Transverse colon (tissue), 4 donors: Measurements from ENCODE around the gene ZDHHC14. TPM values are rescaled to one million over a fixed set of nuclear protein-coding genes. Genes with fewer than 3 reads are reported as not detected.
"Not testable (repeated sequence)": the region's sequence is repeated elsewhere in the genome, so short reads cannot be mapped to it uniquely, and the experiment has no call there.

Experiments
- DNase-seq: peaks from one replicate; pipeline ENCODE4 v3.0.0-alpha.2; 2019
- H3K27ac ChIP-seq, 4 donors: fragments of 200-600 bp; sonication (generic); 2 replicates each; pipeline ENCODE4 v1.5.1; 2016 to 2018; ENCODE audit warnings: inconsistent platforms in 4 of 4
- H3K27me3 ChIP-seq: fragments of 200-600 bp; sonication (generic); 2 replicates; pipeline ENCODE4 v1.5.1; 2017; ENCODE audit warnings: inconsistent platforms
- H3K36me3 ChIP-seq, 4 donors: fragments of 200-600 bp; sonication (generic); 2 replicates each; pipeline ENCODE4 v1.5.1; 2017 to 2019; ENCODE audit warnings: inconsistent platforms in 4 of 4
- H3K4me1 ChIP-seq, 4 donors: fragments of 200-600 bp; sonication (generic); 2 replicates each; pipeline ENCODE4 v1.5.1; 2017 to 2020; ENCODE audit warnings: inconsistent platforms in 4 of 4
- H3K4me3 ChIP-seq, 4 donors: fragments of 200-600 bp; sonication (generic); 1 replicate in 1 of 4; 2 replicates in 3 of 4; pipeline versions ENCODE4 v1.5.1 to v1.6.1; 2017 to 2019; ENCODE audit warnings: inconsistent platforms in 4 of 4
- H3K9me3 ChIP-seq, 2 donors: fragments of 200-600 bp; sonication (generic); 2 replicates each; pipeline ENCODE4 v1.5.1; 2017 to 2019; ENCODE audit warnings: inconsistent platforms in 2 of 2
- CTCF ChIP-seq, 5 experiments: fragments of 200-600 bp in 3 of 5; fragments of 450-650 bp in 2 of 5; sonication (generic) in 3 of 5; IDR thresholded peaks; 1 replicate in 2 of 5; 2 replicates in 3 of 5; pipeline ENCODE4 v1.5.1; 2016 to 2017; ENCODE audit warnings: antibody characterized with exemption in 5 of 5, inconsistent platforms in 3 of 5, mild to moderate bottlenecking in 2 of 5, moderate library complexity in 1 of 5
- EP300 ChIP-seq: sonication (generic); formaldehyde crosslinking; IDR thresholded peaks from one replicate; pipeline ENCODE4 v1.6.1; 2017; ENCODE audit warnings: antibody characterized with exemption, low read depth
- POLR2A ChIP-seq: fragments of 450-650 bp; IDR thresholded peaks from one replicate; pipeline ENCODE4 v1.6.1; 2016; ENCODE audit warnings: antibody characterized with exemption, mild to moderate bottlenecking, moderate library complexity
- POLR2AphosphoS5 ChIP-seq, 3 donors: sonication (generic); formaldehyde crosslinking; IDR thresholded peaks; one replicate each; pipeline ENCODE4 v1.6.1; 2016; ENCODE audit warnings: antibody characterized with exemption in 3 of 3
- WGBS, 2 donors: methylation state at CpG; one replicate each; pipeline ENCODE4 v1.1.5; 2018; ENCODE audit warnings: low coverage in 1 of 2; 5-methylcytosine and 5-hydroxymethylcytosine counted together
- in situ Hi-C, 4 donors: fragments of 200-750 bp; cut with MboI; loops; one replicate each; pipeline versions ENCODE4 v1.15.0 to v1.15.1; 2017; ENCODE audit warnings: low sequenced_read_pairs in 3 of 4, low pct_ligation_motif_present in 1 of 4, low pct_unique_long_range_greater_than_20kb in 1 of 4
- intact Hi-C: fragments of 100-400 bp; cut with DNase I; formaldehyde crosslinking; loops from one replicate; pipeline ENCODE4 v1.15.1; 2023; ENCODE audit warnings: low total_unique reads
- total RNA-seq, 4 donors: library from RNA; depleted of rRNA; stranded (reverse); fragments of >200 nt; gene quantifications; one replicate each; pipeline ENCODE4 v1.1.0, GENCODE V29; 2016

The ZDHHC14 gene
- total RNA-seq, 4 donors from 2014 or later: 10.2 to 16.5 (median 12.5) TPM

GRCh38 chr6:157335829-157336228 lies 45.2 kb upstream of the ZDHHC14 start:
- WGBS, 2 donors: 43 to 50% methylated on average over 3 to 6 of the region's 6 CpGs
- no peak for DNase-seq
- TF ChIP-seq CTCF (IDR thresholded peaks at IDR 0.05) (no peak), POLR2A (no peak), EP300 (no peak), POLR2AphosphoS5 (IDR thresholded peaks at IDR 0.05) (no peak)
- Histone ChIP-seq H3K9me3 (no peaks in the 10 kb centered on the region), H3K4me1 (no peaks in the 10 kb centered on the region), H3K27ac (no peak overlapping the region), H3K4me3 (no peak overlapping the region), H3K27me3 (peaks cover 14% of the 10 kb centered on the region), H3K36me3 (no peaks in the 10 kb centered on the region)
- intact Hi-C loops: no loop called here
- in situ Hi-C loops: loop anchor here in 1 of 4 donors (25.0 kb wide), 1 partner anchor 276 kb away; no protein-coding TSS in a partner anchor

GRCh38 chr6:157337276-157337675 lies 43.7 kb upstream of the ZDHHC14 start:
- peaks cover 14% of the 10 kb centered on the region for H3K27me3 ChIP-seq
- intact Hi-C loops, H3K9me3 ChIP-seq, H3K4me1 ChIP-seq, H3K36me3 ChIP-seq, H3K27ac ChIP-seq, H3K4me3 ChIP-seq, DNase-seq: not testable (repeated sequence)
- in situ Hi-C loops: loop anchor here in 1 of 4 donors (25.0 kb wide), 1 partner anchor 275 kb away; no protein-coding TSS in a partner anchor
- WGBS, 2 donors: 43 to 84% methylated on average over 2 to 3 of the region's 3 CpGs

GRCh38 chr6:157337751-157338150 lies 43.2 kb upstream of the ZDHHC14 start:
- intact Hi-C loops: no loop called here
- H3K36me3 ChIP-seq: no peaks in the 10 kb centered on the region
- in situ Hi-C loops: loop anchor here in 1 of 4 donors (25.0 kb wide), 1 partner anchor 275 kb away; no protein-coding TSS in a partner anchor
- H3K27ac ChIP-seq: no peak overlapping the region
- DNase-seq: no peak
- TF ChIP-seq POLR2AphosphoS5 (IDR thresholded peaks at IDR 0.05) (no peak), POLR2A (no peak), CTCF (IDR thresholded peaks at IDR 0.05) (no peak), EP300 (no peak)
- H3K4me3 ChIP-seq: no peak overlapping the region
- H3K4me1 ChIP-seq: no peaks in the 10 kb centered on the region
- H3K27me3 ChIP-seq: peaks cover 10% of the 10 kb centered on the region
- 40 to 87% methylated on average over 1 to 2 of the region's 2 CpGs for WGBS, 2 donors
- H3K9me3 ChIP-seq: no peaks in the 10 kb centered on the region

GRCh38 chr6:157339432-157339831 lies 41.6 kb upstream of the ZDHHC14 start:
- no peaks in the 10 kb centered on the region for H3K4me1 ChIP-seq
- no peak for DNase-seq
- in situ Hi-C loops (loop anchor here in 1 of 4 donors (25.0 kb wide), 1 partner anchor 273 kb away; no protein-coding TSS in a partner anchor), intact Hi-C loops (no loop called here)
- no peaks in the 10 kb centered on the region for H3K9me3 ChIP-seq
- no peak overlapping the region for H3K27ac ChIP-seq
- TF ChIP-seq POLR2A: no peak
- no peak for TF ChIP-seq POLR2AphosphoS5 (IDR thresholded peaks at IDR 0.05)
- no peak for TF ChIP-seq CTCF (IDR thresholded peaks at IDR 0.05)
- TF ChIP-seq EP300: no peak
- H3K4me3 ChIP-seq: no peak overlapping the region
- no peaks in the 10 kb centered on the region for H3K36me3 ChIP-seq
- no peaks in the 10 kb centered on the region for H3K27me3 ChIP-seq
- 75% methylated on average over 1 of the region's 1 CpG; no CpG with 5 or more reads in 1 of the 2 donors for WGBS, 2 donors

- Histone ChIP-seq H3K27ac (no peak overlapping the region), H3K4me1 (no peaks in the 10 kb centered on the region), H3K36me3 (no peaks in the 10 kb centered on the region), H3K4me3 (no peak overlapping the region), H3K27me3 (no peaks in the 10 kb centered on the region), H3K9me3 (no peaks in the 10 kb centered on the region)
- in situ Hi-C loops: loop anchor here in 1 of 4 donors (25.0 kb wide), 1 partner anchor 269 kb away; no protein-coding TSS in a partner anchor
- WGBS, 2 donors: 68 to 71% methylated on average over 4 of the region's 4 CpGs
- no peak for TF ChIP-seq POLR2A
- TF ChIP-seq CTCF (IDR thresholded peaks at IDR 0.05): no peak
- no peak for TF ChIP-seq EP300
- TF ChIP-seq POLR2AphosphoS5 (IDR thresholded peaks at IDR 0.05): no peak
- intact Hi-C loops: no loop called here
- DNase-seq: no peak
Observed at GRCh38 chr6:157343732-157344131, 37.3 kb upstream of the ZDHHC14 start.
